AG04449 (cell line): ENCODE measurements around the gene ITGA5.
A peak's percentile ranks its signal among the peaks of the same experiment; 100 is the strongest.

Experiments
- CTCF ChIA-PET: fragments of 350-600 bp; formaldehyde crosslinking; extraction: SDS; loops from one replicate; lab custom pipeline; 2021; ENCODE audit warnings: antibody characterized with exemption; lab: Yijun Ruan, JAX
- POLR2A ChIA-PET: fragments of 400-600, 350-600 bp; formaldehyde crosslinking; extraction: SDS; loops from one replicate; lab custom pipeline; 2020; ENCODE audit warnings: antibody characterized with exemption, inconsistent platforms; lab: Yijun Ruan, JAX
- DNase-seq: peaks from one replicate; pipeline ENCODE4 v3.0.0-alpha.2; 2010; ENCODE audit warnings: low read depth, low spot score
- H3K4me3 ChIP-seq: 2 replicates; pipeline ENCODE4 v1.5.1; 2011; ENCODE audit warnings: low read depth, mild to moderate bottlenecking, control low read depth, low read length
- TF ChIP-seq, protein P1 (sequence below): IDR thresholded peaks from one replicate; pipeline ENCODE4 v1.5.1; 2011; ENCODE audit warnings: mild to moderate bottlenecking, moderate library complexity, low read length, control low read depth, inconsistent platforms; ENCODE audit not compliant: insufficient read depth; ENCODE audit errors: missing control alignments

ITGA5 gene

DNA sequence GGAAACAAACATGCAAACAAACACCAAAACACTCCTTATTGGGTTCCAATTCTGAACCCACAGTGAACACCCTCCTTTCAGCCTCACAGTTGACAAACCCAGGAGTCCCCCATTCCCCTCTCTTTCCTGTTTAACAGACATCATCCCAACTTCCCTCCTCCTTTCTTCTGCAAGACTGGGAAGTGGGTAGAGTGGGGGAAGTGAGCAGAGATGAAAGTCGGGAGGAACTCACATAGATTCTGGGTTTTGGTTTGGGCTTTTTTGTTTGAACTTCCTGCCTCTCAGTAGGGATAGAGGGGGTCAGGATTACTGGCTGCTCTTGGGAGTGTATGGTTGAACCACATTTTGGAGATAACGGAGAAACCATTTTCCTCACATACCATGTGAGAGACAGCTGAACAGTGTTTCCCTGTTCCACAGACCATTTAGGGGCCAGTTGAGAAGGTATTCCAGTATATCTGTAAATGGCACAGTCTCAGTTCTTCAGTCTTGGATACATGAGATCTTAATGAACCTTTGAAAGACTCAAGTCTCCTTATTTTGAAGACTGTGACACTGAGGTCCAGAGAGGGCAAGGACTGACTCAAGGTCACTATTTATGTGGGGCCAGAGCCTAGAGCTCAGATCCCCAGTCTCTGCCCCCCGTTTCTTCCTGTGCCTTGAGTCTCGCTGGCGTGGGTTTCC is 50.9 kb downstream of the ITGA5 start:
- no peak for DNase-seq
- CTCF ChIA-PET: interaction anchor here (0.7 to 4.1 kb wide), 48 partner anchors 8 to 341 kb away, joined by 3 to 59 read pairs (median 6); partner anchors contain the start of genes CBX5, COPZ1, HNRNPA1 and ZNF385A
- no peak overlapping the region for H3K4me3 ChIP-seq
- POLR2A ChIA-PET: interaction anchor here (0.9 to 1.4 kb wide), 3 partner anchors 9 to 79 kb away, joined by 3 to 4 read pairs (median 3); no protein-coding TSS in a partner anchor
- TF ChIP-seq, protein P1, sequence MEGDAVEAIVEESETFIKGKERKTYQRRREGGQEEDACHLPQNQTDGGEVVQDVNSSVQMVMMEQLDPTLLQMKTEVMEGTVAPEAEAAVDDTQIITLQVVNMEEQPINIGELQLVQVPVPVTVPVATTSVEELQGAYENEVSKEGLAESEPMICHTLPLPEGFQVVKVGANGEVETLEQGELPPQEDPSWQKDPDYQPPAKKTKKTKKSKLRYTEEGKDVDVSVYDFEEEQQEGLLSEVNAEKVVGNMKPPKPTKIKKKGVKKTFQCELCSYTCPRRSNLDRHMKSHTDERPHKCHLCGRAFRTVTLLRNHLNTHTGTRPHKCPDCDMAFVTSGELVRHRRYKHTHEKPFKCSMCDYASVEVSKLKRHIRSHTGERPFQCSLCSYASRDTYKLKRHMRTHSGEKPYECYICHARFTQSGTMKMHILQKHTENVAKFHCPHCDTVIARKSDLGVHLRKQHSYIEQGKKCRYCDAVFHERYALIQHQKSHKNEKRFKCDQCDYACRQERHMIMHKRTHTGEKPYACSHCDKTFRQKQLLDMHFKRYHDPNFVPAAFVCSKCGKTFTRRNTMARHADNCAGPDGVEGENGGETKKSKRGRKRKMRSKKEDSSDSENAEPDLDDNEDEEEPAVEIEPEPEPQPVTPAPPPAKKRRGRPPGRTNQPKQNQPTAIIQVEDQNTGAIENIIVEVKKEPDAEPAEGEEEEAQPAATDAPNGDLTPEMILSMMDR: no peak

DNA sequence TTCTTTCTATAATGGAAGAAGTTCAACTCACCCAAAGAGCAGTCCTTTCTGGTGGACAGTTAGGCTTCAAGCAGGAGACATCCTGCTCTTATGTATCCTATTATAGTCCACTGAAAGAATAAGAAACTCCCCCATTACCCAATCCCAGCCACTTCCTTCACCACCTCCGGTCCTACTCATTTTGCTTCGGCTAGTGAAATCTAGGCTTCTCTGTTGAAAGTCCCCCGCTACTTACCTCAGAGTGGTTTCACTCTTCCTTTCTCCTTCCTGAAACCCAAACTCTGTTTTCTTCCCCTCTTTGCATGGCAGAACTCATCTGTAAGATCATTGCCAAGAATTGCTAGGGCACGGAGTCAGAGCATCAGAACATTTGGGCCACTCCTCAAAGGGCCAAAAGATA is 54.7 kb downstream of the ITGA5 start, which contains the start of gene GPR84:
Gene GPR84, minus strand, starts transcription at position 74 of the 400 bp plus-strand sequence. CDS start 635 bp downstream, outside the sequence.
- ChIA-PET CTCF (no interaction called here), POLR2A (no interaction called here)
- TF ChIP-seq, protein P1: no peak
- H3K4me3 ChIP-seq: no peak within 1 kb of the TSS
- DNase-seq: no peak

DNA sequence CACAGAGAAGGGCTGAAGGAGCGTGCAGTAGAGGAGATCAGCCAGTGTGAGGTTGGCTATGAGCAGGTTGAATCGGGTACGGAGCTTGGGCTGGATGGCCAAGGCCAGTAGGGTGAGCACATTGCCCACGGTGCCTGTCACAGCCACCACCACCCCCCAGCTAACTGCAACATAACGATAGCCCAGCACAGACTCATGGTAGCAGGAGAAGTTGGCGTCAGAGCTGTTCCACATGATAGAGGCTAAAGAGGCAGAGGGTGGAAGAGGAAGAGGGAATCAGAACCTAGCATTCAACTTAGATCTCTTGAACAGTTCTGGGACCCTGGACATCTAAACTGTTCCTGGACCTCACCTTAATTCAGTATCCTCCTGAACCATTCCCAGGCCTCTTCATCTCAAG is 55.4 kb downstream of the ITGA5 start:
- ChIA-PET CTCF (interaction anchor here (0.9 to 9.2 kb wide), 10 partner anchors 13 to 161 kb away, joined by 3 to 131 read pairs (median 26); no protein-coding TSS in a partner anchor), POLR2A (no interaction called here)
- no peak overlapping the region for H3K4me3 ChIP-seq
- TF ChIP-seq, protein P1: no peak
- no peak for DNase-seq

DNA sequence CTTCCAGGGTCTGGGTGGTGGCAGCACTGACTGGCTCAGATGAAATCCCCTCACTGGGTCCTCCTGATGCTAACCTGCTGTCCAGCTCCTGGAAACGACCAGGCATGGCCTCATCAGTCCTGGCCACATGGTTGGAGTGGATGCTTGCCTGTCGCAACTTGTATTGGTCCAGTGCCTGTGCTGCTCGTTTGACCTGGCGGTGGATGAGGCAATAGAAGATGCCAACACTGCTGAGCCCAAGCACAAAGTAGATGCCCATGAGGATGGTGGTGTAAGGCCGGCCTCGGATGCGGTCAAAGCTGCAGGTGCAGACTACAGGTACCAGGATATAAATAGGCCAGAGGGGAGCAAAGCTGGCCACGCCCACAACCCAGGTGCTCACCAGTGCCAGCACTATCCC is 56.0 kb downstream of the ITGA5 start:
- CTCF ChIA-PET: interaction anchor here (0.8 to 9.2 kb wide), 20 partner anchors 8 to 556 kb away, joined by 3 to 131 read pairs (median 4); partner anchors contain the start of gene HOXC10
- TF ChIP-seq, protein P1: no peak
- no peak for DNase-seq
- no peak overlapping the region for H3K4me3 ChIP-seq
- POLR2A ChIA-PET: no interaction called here

DNA sequence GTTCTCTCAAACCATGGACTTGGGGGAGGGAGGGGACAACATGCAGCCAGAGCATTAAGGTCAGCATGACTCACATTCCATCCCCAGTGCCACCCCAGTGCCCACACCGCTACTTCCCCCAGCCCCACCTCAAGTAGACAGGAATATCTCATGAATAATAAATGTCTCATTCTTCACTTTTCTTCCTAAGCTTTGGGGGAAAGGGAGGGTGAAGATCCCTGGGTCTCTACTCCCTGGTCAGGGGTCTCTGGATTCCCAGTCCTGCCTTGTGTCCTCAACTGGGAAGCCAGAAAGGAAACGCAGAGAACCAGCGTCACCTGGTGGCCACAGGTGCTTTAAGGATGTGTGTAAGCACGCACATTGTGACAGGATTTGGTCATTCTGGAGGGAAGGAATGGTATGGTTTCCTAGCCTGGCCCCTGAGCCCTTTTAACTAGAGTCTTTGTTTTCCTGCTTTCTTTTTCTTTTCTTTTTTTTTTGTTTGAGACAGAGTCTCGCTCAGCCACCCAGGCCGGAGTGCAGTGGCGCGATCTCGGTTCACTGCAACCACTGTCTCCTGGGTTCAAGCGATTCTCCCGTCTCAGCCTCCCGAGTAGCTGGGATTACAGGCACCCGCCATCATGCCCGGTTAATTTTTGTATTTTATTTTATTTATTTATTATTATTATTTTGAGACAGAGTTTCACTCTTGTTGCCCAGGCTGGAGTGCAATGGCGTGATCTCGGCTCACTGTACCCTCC is 58.2 kb downstream of the ITGA5 start:
- H3K4me3 ChIP-seq: no peak overlapping the region
- POLR2A ChIA-PET: interaction anchor here (1.1 kb wide), 1 partner anchor 25 kb away, joined by 3 read pairs; no protein-coding TSS in a partner anchor
- TF ChIP-seq, protein P1: peak; percentile 84
- DNase-seq: no peak
- CTCF ChIA-PET: interaction anchor here (0.7 to 9.2 kb wide), 31 partner anchors 7 to 373 kb away, joined by 3 to 131 read pairs (median 7); partner anchors contain the start of genes COPZ1 and NFE2
